ENCODE results near the gene ARHGAP32.
A peak's percentile ranks its signal among the peaks of the same experiment; 100 is the strongest.
"Not testable (repeated sequence)": the region's sequence is repeated elsewhere in the genome, so short reads cannot be mapped to it uniquely, and the experiment has no call there.

Gene ARHGAP32

DNA sequence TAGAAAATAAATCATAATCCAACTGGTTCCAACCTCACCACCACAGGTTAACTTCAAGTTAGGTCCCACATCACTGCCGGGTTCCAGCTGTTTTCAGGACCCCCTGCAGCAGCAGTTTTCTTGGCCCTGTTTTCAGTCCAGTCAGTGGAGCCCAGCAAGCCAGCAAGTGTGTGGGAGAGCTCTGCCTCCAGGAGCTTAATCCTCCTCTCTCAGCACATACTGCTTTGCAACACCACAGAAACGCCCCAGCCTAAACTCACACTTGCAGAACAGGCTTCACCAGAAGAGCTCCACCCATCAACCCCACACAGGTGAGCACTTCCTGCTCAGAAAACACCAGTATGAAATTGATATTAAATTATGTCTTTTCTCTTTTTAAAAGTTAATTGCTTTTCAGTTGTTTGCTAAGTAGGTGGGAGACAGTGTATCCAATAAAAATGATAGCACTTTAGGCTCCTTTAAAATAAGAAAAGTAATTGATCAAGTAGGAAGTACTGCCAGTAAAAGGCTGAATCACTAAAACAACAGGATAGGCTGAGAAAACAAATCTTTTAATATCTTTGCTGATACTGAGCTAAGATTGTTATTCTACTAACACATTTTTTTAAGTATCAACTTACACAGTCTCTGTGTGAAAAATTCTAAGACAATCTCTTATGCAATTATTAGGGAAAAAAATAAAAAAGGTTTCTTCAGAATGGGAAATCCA is 168.0 kb downstream of the ARHGAP32 start:
- no peaks in the 10 kb centered on the region for H3K36me3 ChIP-seq (ENCODE audit: control insufficient read depth, insufficient read depth, low read length)
- H3K27me3 ChIP-seq (ENCODE audit: control insufficient read depth, insufficient read depth, low read length), result no peaks in the 10 kb centered on the region
- H3K27ac ChIP-seq (ENCODE audit: low read depth, low read length), result 0 out of 2 replicates have a peak overlapping the region, but pooled peaks have one; percentile 40
- no peak overlapping the region for H3K9ac ChIP-seq (ENCODE audit: low read length)
- H3K4me3 ChIP-seq (ENCODE audit: low read depth, low read length), result no peak overlapping the region
- H3K9me3 ChIP-seq (ENCODE audit: control insufficient read depth, insufficient read depth, low read depth, low read length), result no peaks in the 10 kb centered on the region
- peaks cover 9% of the 10 kb centered on the region for H3K4me1 ChIP-seq (ENCODE audit: control insufficient read depth, insufficient read depth, low read length)

DNA sequence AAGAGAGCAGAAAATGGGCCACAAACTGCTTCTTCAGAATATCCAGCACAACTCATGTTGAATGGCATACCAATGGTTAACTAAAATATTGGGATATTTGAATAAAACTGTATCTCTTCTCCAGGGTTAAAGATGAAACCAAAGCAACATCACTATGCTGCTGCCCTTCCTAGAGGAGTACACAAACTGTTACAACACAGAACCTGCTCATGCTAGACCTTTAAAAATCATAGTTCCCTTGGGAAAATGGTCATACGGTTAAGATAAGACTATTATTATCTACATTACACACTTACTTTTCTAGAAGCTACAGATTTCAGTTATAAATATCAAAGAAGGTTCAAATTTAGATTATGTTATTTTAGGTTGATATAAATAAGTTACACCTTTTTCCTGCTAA is 170.8 kb downstream of the ARHGAP32 start:
- peaks cover 9% of the 10 kb centered on the region for H3K4me1 ChIP-seq (ENCODE audit: control insufficient read depth, insufficient read depth, low read length)
- no peaks in the 10 kb centered on the region for H3K36me3 ChIP-seq (ENCODE audit: control insufficient read depth, insufficient read depth, low read length)
- no peak overlapping the region for H3K4me3 ChIP-seq (ENCODE audit: low read depth, low read length)
- H3K9me3 ChIP-seq (ENCODE audit: control insufficient read depth, insufficient read depth, low read depth, low read length), result no peaks in the 10 kb centered on the region
- H3K9ac ChIP-seq (ENCODE audit: low read length), result no peak overlapping the region
- H3K27me3 ChIP-seq (ENCODE audit: control insufficient read depth, insufficient read depth, low read length), result no peaks in the 10 kb centered on the region
- no peak overlapping the region for H3K27ac ChIP-seq (ENCODE audit: low read depth, low read length)

DNA sequence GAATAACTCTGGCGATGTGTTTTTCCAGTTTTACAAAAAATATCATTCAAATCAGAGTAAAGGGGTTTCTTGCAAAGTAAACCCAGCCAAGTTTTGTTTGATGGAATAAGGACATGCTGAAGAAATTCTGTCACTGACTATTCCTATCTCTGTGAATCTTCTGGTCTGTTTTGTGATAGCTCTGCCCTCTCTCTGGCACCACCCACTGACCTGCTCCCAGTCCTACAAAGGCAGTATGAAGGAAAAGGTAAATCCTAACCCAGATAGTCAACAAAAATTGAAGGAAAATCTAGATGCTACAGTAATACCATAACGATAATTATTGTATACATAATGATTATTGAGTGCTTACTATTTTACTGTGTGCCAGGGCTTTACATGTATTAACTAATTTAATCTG is 173.1 kb downstream of the ARHGAP32 start:
- Histone ChIP-seq H3K27me3 (ENCODE audit: control insufficient read depth, insufficient read depth, low read length) (no peaks in the 10 kb centered on the region), H3K9me3 (ENCODE audit: control insufficient read depth, insufficient read depth, low read depth, low read length) (no peaks in the 10 kb centered on the region), H3K4me1 (ENCODE audit: control insufficient read depth, insufficient read depth, low read length) (0 out of 2 replicates have a peak, but pooled peaks cover 3% of the 10 kb centered on the region), H3K27ac (ENCODE audit: low read depth, low read length) (no peak overlapping the region), H3K36me3 (ENCODE audit: control insufficient read depth, insufficient read depth, low read length) (no peaks in the 10 kb centered on the region), H3K9ac (ENCODE audit: low read length) (no peak overlapping the region), H3K4me3 (ENCODE audit: low read depth, low read length) (no peak overlapping the region)

DNA sequence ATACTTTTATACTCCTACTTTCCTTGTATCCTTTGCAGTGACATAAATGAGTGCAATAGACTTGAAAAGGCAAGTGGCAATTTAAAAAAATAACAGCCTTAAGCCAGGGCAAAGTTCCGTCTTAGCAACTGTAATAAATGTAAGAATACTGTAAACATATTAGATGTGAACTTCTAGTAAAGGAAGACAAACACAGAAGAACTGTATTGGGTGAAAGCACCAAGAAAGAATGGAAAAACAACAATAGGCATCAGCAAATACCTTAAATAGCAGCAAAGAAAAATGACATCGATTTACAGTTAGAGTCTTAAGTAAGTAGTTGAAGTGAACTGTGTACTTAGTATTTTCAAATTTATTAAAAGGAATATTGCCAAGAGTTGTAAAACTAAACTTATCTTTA is 174.0 kb downstream of the ARHGAP32 start:
- Histone ChIP-seq H3K9ac (ENCODE audit: low read length) (no peak overlapping the region), H3K4me1 (ENCODE audit: control insufficient read depth, insufficient read depth, low read length) (no peaks in the 10 kb centered on the region), H3K9me3 (ENCODE audit: control insufficient read depth, insufficient read depth, low read depth, low read length) (no peaks in the 10 kb centered on the region), H3K36me3 (ENCODE audit: control insufficient read depth, insufficient read depth, low read length) (no peaks in the 10 kb centered on the region), H3K4me3 (ENCODE audit: low read depth, low read length) (no peak overlapping the region), H3K27me3 (ENCODE audit: control insufficient read depth, insufficient read depth, low read length) (no peaks in the 10 kb centered on the region), H3K27ac (ENCODE audit: low read depth, low read length) (no peak overlapping the region)

DNA sequence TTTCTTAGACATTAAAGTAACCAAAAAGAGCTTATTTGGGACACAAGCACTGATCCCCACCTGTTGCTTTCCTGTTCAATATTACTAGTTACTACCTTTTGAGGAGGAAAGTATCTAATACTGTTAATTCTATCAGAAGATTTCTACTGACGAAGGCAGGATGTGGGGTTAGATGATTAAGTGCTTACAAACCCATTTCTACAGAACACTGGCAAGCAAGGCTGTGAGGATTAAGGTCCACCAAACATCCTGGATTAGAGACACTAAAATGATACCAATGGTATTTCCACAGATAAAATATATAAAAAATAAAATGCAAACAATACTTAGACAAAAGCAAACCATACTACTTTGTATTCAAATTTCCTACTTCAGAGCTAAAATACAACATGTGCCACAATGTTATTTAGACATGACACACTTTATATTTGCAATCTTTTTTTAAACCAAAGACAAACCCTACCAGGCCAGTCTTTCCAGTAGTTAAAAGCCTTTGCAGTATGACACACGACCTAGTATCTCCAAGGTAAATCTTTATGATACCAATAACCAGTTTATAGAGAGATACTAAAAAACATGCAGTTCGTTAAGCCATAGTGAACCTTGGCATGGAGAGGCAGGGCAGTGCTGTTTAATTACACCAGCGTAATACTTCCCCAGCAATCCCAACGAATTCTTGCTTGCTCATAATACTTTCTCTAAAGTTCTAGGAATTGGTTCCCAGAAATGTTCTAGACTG is 178.2 kb downstream of the ARHGAP32 start:
- H3K4me3 ChIP-seq (ENCODE audit: low read depth, low read length), result no peak overlapping the region
- H3K4me1 ChIP-seq (ENCODE audit: control insufficient read depth, insufficient read depth, low read length), result no peaks in the 10 kb centered on the region
- H3K36me3 ChIP-seq (ENCODE audit: control insufficient read depth, insufficient read depth, low read length), result no peaks in the 10 kb centered on the region
- H3K9me3 ChIP-seq (ENCODE audit: control insufficient read depth, insufficient read depth, low read depth, low read length), result no peaks in the 10 kb centered on the region
- H3K9ac ChIP-seq (ENCODE audit: low read length), result no peak overlapping the region
- no peak overlapping the region for H3K27ac ChIP-seq (ENCODE audit: low read depth, low read length)
- H3K27me3 ChIP-seq (ENCODE audit: control insufficient read depth, insufficient read depth, low read length), result no peaks in the 10 kb centered on the region

DNA sequence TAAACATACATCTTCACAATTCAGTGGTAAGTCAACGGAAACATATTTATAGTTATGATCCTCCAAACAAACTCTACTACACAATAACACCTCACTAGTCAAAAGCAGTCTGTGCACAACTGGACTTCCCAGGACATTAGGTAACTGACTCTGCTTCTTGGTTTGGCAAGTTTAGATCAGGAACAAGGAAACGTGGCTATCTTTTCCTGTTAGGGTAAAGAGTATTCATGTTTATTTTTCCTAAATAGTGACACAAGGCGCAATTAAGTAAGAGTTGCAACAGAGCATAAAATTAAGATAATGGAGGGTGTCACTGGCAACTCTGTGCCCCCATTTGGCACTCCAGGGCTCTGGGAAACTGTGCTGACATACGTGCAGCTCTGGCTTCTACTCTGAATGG is 179.2 kb downstream of the ARHGAP32 start:
- no peak overlapping the region for H3K4me3 ChIP-seq (ENCODE audit: low read depth, low read length)
- no peaks in the 10 kb centered on the region for H3K4me1 ChIP-seq (ENCODE audit: control insufficient read depth, insufficient read depth, low read length)
- H3K9ac ChIP-seq (ENCODE audit: low read length), result no peak overlapping the region
- no peaks in the 10 kb centered on the region for H3K36me3 ChIP-seq (ENCODE audit: control insufficient read depth, insufficient read depth, low read length)
- no peaks in the 10 kb centered on the region for H3K9me3 ChIP-seq (ENCODE audit: control insufficient read depth, insufficient read depth, low read depth, low read length)
- H3K27me3 ChIP-seq (ENCODE audit: control insufficient read depth, insufficient read depth, low read length), result no peaks in the 10 kb centered on the region
- no peak overlapping the region for H3K27ac ChIP-seq (ENCODE audit: low read depth, low read length)

DNA sequence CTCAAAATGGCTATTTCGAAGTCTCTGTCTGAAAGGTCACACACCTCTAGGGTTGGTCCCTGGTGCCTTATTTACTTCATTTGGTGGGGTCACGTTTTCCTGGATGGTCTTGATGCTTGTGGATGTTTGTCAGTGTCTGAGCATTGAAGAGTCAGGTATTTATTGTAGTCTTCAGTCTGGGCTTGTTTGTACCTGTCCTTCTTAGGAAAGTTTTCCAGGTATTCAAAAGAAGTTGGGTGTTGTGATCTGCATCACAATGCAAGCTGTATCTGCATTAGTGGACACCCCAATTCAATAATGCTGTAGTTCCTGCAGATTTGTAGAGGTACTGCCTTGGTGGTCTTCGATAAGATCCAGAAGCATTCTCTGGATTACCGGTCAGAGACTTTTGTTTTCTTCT is 186.0 kb downstream of the ARHGAP32 start:
- no peaks in the 10 kb centered on the region; the same call in 1 of the 2 replicates for H3K4me1 ChIP-seq (ENCODE audit: control insufficient read depth, insufficient read depth, low read length)
- H3K27ac ChIP-seq (ENCODE audit: low read depth, low read length), result no peak overlapping the region
- H3K4me3 ChIP-seq (ENCODE audit: low read depth, low read length), result no peak overlapping the region
- H3K36me3 ChIP-seq (ENCODE audit: control insufficient read depth, insufficient read depth, low read length), result no peaks in the 10 kb centered on the region
- 0 out of 2 replicates have a peak, but pooled peaks cover 10% of the 10 kb centered on the region for H3K9me3 ChIP-seq (ENCODE audit: control insufficient read depth, insufficient read depth, low read depth, low read length)
- no peak overlapping the region for H3K9ac ChIP-seq (ENCODE audit: low read length)
- H3K27me3 ChIP-seq (ENCODE audit: control insufficient read depth, insufficient read depth, low read length), result no peaks in the 10 kb centered on the region

DNA sequence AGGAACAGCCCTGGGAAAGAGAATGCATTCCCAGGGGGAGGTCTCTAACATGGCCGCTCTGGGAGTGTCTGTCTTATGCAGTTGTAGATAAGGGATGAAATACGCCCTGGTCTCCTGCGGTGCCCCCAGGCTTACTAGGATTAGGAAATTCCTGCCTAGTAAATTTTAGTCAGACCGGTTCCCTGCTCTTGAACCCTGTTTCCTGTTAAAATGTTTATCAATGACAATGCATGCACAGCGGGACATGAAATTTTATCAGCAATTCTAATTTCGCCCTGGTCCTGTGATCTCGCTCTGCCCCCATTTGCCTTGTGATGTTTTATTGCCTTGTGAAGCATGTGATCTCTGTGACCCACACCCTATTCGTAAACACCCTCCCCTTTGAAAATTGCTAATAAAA is 193.0 kb downstream of the ARHGAP32 start:
- not testable (repeated sequence) for H3K4me1 ChIP-seq (ENCODE audit: control insufficient read depth, insufficient read depth, low read length); H3K9ac ChIP-seq (ENCODE audit: low read length); H3K27ac ChIP-seq (ENCODE audit: low read depth, low read length); H3K27me3 ChIP-seq (ENCODE audit: control insufficient read depth, insufficient read depth, low read length); H3K36me3 ChIP-seq (ENCODE audit: control insufficient read depth, insufficient read depth, low read length); H3K4me3 ChIP-seq (ENCODE audit: low read depth, low read length)
- peaks cover 34% of the 10 kb centered on the region for H3K9me3 ChIP-seq (ENCODE audit: control insufficient read depth, insufficient read depth, low read depth, low read length)

DNA sequence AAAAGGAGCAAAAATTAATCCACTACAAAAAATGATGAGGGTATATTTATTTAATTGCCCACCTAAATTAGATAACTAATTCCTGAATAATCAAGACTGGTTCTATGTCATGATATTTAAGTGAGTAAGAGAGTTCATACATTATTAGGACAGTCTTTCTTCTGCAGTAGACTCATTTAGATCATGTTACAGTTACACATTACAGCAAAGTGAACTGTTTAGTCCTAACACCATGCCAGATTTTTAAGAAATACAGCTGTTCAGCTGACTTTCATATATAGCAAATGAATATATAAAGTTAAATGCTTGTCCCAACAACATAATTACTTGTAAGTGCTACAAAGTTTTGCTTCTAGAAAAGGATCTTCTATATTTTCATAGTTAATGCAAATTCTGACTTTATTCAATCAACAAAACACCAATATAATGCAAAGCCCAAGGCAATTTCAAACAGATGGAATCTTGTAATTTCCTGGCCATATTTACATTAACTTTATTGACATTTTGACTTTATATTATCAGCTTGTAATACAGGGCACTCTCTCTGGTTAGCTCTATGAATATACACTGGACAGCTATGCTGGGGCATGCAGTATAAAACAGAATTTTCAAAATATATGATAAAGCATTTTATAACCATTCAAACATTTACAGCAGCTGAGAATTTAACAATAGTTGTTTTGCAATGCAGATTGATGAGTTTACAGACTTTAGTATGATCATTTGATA is 203.7 kb downstream of the ARHGAP32 start:
- no peak overlapping the region for H3K4me3 ChIP-seq (ENCODE audit: low read depth, low read length)
- H3K36me3 ChIP-seq (ENCODE audit: control insufficient read depth, insufficient read depth, low read length), result no peaks in the 10 kb centered on the region
- no peak overlapping the region for H3K9ac ChIP-seq (ENCODE audit: low read length)
- no peaks in the 10 kb centered on the region for H3K27me3 ChIP-seq (ENCODE audit: control insufficient read depth, insufficient read depth, low read length)
- H3K9me3 ChIP-seq (ENCODE audit: control insufficient read depth, insufficient read depth, low read depth, low read length), result no peaks in the 10 kb centered on the region
- H3K27ac ChIP-seq (ENCODE audit: low read depth, low read length), result no peak overlapping the region
- no peaks in the 10 kb centered on the region for H3K4me1 ChIP-seq (ENCODE audit: control insufficient read depth, insufficient read depth, low read length)

DNA sequence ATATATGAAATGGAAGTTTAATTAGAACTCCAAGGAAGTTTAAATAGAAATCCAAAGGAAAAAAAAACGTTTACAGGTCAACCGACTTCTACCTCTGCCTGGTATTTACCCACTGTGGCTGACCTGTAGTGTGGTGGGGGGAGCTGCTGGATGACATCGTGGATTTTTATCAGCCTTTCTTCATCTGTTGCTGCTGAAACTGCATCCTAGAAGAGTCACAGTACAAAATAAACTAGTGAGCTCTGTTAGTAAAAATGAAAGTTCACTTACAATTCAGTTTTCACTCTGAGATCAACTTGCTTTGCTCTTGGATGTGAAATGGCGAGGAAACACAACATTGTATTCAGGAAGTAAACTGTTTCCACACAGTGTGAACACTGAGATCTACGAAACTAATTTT is 206.2 kb downstream of the ARHGAP32 start:
- H3K27me3 ChIP-seq (ENCODE audit: control insufficient read depth, insufficient read depth, low read length), result no peaks in the 10 kb centered on the region
- no peak overlapping the region for H3K9ac ChIP-seq (ENCODE audit: low read length)
- no peak overlapping the region for H3K27ac ChIP-seq (ENCODE audit: low read depth, low read length)
- H3K9me3 ChIP-seq (ENCODE audit: control insufficient read depth, insufficient read depth, low read depth, low read length), result no peaks in the 10 kb centered on the region
- no peaks in the 10 kb centered on the region for H3K4me1 ChIP-seq (ENCODE audit: control insufficient read depth, insufficient read depth, low read length)
- no peak overlapping the region for H3K4me3 ChIP-seq (ENCODE audit: low read depth, low read length)
- H3K36me3 ChIP-seq (ENCODE audit: control insufficient read depth, insufficient read depth, low read length), result peaks cover 6% of the 10 kb centered on the region

DNA sequence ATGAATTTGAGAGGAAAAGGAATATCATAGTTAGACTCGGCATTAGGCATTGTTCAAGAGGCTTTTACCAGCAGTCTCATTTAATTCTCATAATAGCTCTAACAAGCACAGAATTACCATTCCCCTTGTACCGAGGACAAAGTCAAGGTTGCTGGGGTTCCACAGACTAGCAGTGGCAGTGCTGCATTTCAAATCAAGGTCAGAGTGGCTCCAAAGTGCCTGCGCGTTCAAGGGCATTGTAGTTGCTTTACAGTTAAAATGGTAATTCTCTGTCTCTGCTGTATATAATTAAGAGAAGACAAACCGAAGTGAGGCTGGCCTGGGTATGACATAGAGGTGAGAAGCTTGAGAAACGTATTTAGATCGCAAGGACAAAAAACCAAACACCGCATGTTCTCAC is 209.1 kb downstream of the ARHGAP32 start:
- H3K9me3 ChIP-seq (ENCODE audit: control insufficient read depth, insufficient read depth, low read depth, low read length), result no peaks in the 10 kb centered on the region
- no peak overlapping the region for H3K4me3 ChIP-seq (ENCODE audit: low read depth, low read length)
- H3K4me1 ChIP-seq (ENCODE audit: control insufficient read depth, insufficient read depth, low read length), result no peaks in the 10 kb centered on the region
- no peak overlapping the region for H3K27ac ChIP-seq (ENCODE audit: low read depth, low read length)
- peaks cover 8% of the 10 kb centered on the region for H3K36me3 ChIP-seq (ENCODE audit: control insufficient read depth, insufficient read depth, low read length)
- H3K27me3 ChIP-seq (ENCODE audit: control insufficient read depth, insufficient read depth, low read length), result no peaks in the 10 kb centered on the region
- H3K9ac ChIP-seq (ENCODE audit: low read length), result no peak overlapping the region
